Activated CD4-positive, alpha-beta memory T cell treated with anti-CD3 and anti-CD28 coated beads, Interleukin-2, amount 10 ng/mL, durations not matched to agents 7 days and 5 days (primary cell): ENCODE measurements around the gene RBM20. TPM values are rescaled to one million over a fixed set of nuclear protein-coding genes. Genes with fewer than 3 reads are reported as not detected.
"Not testable (repeated sequence)": the region's sequence is repeated elsewhere in the genome, so short reads cannot be mapped to it uniquely, and the experiment has no call there.

Source experiments
- CTCF ChIA-PET: fragments of 350-600 bp; sonication (Branson Sonifier 250); formaldehyde crosslinking; loops from one replicate; lab custom pipeline; 2021; ENCODE audit warnings: antibody characterized with exemption, inconsistent platforms; lab: Charles Lee
- POLR2A ChIA-PET: fragments of 350-600 bp; sonication (Branson Sonifier 250); formaldehyde crosslinking; loops from one replicate; lab custom pipeline; 2021; ENCODE audit warnings: antibody characterized with exemption; lab: Charles Lee
- DNase-seq: peaks from one replicate; pipeline ENCODE4 v3.0.0-alpha.2; 2020
- H3K27ac Mint-ChIP-seq: one replicate; pipeline ENCODE4 v1.8.0; 2021; ENCODE audit warnings: mild to moderate bottlenecking, mixed read lengths
- H3K27me3 Mint-ChIP-seq: one replicate; pipeline ENCODE4 v1.8.0; 2021; ENCODE audit warnings: mixed read lengths
- H3K36me3 Mint-ChIP-seq: one replicate; pipeline ENCODE4 v1.8.0; 2021; ENCODE audit warnings: low read depth, mixed read lengths
- H3K4me1 Mint-ChIP-seq: one replicate; pipeline ENCODE4 v1.8.0; 2021; ENCODE audit warnings: mixed read lengths
- H3K4me3 Mint-ChIP-seq: one replicate; pipeline ENCODE4 v1.8.0; 2021; ENCODE audit warnings: mild to moderate bottlenecking, mixed read lengths
- H3K9me3 Mint-ChIP-seq: one replicate; pipeline ENCODE4 v1.8.0; 2021; ENCODE audit warnings: mixed read lengths
- total RNA-seq, 2 experiments: library from RNA; stranded (reverse); gene quantifications; one replicate each; pipeline ENCODE4 v1.2.3, GENCODE V29; 2021

Gene RBM20
- total RNA-seq, 2 experiments from 2014 or later, result 0.03 TPM; not detected in 1

- POLR2A ChIA-PET, result no interaction called here
- H3K4me1 Mint-ChIP-seq, result no peaks in the 10 kb centered on the region
- no peak for DNase-seq
- H3K27ac Mint-ChIP-seq, result no peak overlapping the region
- no peaks in the 10 kb centered on the region for H3K9me3 Mint-ChIP-seq
- H3K27me3 Mint-ChIP-seq, result peaks cover 11% of the 10 kb centered on the region
- H3K36me3 Mint-ChIP-seq, result no peaks in the 10 kb centered on the region
- CTCF ChIA-PET, result no interaction called here
- H3K4me3 Mint-ChIP-seq, result no peak overlapping the region
Observed at GRCh38 chr10:110629680-110630191, 14.4 kb upstream of the RBM20 start.

GRCh38 chr10:110631934-110632333, 12.2 kb upstream of the RBM20 start:
- no peak overlapping the region for H3K27ac Mint-ChIP-seq
- no peak overlapping the region for H3K4me3 Mint-ChIP-seq
- peaks cover 12% of the 10 kb centered on the region for H3K27me3 Mint-ChIP-seq
- no peaks in the 10 kb centered on the region for H3K4me1 Mint-ChIP-seq
- H3K36me3 Mint-ChIP-seq, result no peaks in the 10 kb centered on the region
- no peaks in the 10 kb centered on the region for H3K9me3 Mint-ChIP-seq
- no peak for DNase-seq
- ChIA-PET CTCF (no interaction called here), POLR2A (no interaction called here)

GRCh38 chr10:110632591-110633215, 11.4 kb upstream of the RBM20 start:
- Mint-ChIP-seq H3K9me3 (no peaks in the 10 kb centered on the region), H3K4me3 (no peak overlapping the region), H3K36me3 (no peaks in the 10 kb centered on the region), H3K27ac (no peak overlapping the region), H3K27me3 (peaks cover 16% of the 10 kb centered on the region), H3K4me1 (no peaks in the 10 kb centered on the region)
- no peak for DNase-seq
- ChIA-PET CTCF (no interaction called here), POLR2A (no interaction called here)

DNA sequence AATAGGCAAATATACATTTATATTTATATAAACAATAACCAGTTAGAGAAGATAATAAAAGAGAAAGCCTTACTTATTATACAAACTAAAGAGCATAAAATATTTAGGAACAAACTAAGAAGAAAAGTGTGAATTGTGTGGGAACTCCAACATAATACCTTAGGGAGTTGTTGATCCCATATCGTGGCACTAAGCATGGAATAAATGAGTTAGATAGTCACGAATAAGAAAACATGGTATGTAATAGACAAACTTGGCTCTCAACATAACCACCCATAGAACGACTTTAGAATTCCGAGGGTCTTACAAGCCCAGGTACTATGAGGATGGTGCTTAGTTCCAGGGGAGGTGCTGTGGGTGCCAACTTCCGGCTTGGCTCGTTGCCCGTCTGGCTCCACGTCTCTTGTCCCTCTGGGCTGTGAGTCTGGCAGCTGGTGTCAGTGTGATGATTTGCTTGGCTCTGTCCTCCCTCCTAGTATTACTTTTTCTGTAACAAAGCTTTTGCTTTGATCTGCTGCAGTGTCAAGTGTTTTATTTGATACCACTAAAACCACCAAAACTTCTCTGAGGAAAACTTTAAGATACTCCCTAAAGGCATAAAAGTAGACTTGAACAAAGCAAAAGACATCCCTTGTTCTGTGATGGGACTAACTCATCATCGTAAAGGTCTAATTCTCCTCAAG, 9.5 kb upstream of the RBM20 start:
- Mint-ChIP-seq H3K36me3 (no peaks in the 10 kb centered on the region), H3K9me3 (no peaks in the 10 kb centered on the region), H3K4me3 (no peak overlapping the region), H3K27me3 (peaks cover 14% of the 10 kb centered on the region), H3K4me1 (no peaks in the 10 kb centered on the region), H3K27ac (no peak overlapping the region)
- ChIA-PET CTCF (no interaction called here), POLR2A (no interaction called here)
- DNase-seq, result no peak

DNA sequence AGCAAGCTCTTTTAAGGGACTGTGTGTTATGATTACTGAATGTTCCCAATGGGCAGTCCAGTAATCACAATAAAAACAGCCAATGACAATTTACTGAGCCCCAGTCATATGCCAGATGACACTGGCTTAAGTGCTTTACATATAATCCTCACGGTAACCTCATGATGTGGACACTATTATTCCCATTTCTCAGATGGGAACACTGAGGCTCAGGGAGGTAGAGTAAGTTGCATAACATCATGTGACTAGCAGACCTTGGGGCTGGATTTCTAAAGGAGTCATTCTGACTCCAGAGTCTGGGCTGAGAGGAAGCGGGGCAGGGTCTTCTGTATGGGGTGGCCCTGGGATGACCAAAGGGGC, 7.6 kb upstream of the RBM20 start:
- Mint-ChIP-seq H3K27me3 (peaks cover 27% of the 10 kb centered on the region), H3K27ac (no peak overlapping the region), H3K36me3 (no peaks in the 10 kb centered on the region), H3K4me1 (peaks cover 10% of the 10 kb centered on the region), H3K9me3 (no peaks in the 10 kb centered on the region), H3K4me3 (no peak overlapping the region)
- ChIA-PET POLR2A (no interaction called here), CTCF (interaction anchor here (1.1 kb wide), 1 partner anchor 330 kb away, joined by 3 read pairs; no protein-coding TSS in a partner anchor)
- DNase-seq, result no peak

- ChIA-PET CTCF (interaction anchor here (1.1 kb wide), 1 partner anchor 331 kb away, joined by 3 read pairs; no protein-coding TSS in a partner anchor), POLR2A (no interaction called here)
- Mint-ChIP-seq H3K27ac (no peak overlapping the region), H3K27me3 (peaks cover 31% of the 10 kb centered on the region), H3K4me1 (peaks cover 14% of the 10 kb centered on the region), H3K36me3 (no peaks in the 10 kb centered on the region), H3K9me3 (no peaks in the 10 kb centered on the region), H3K4me3 (no peak overlapping the region)
- DNase-seq, result no peak
Observed at GRCh38 chr10:110636932-110637557, 7.1 kb upstream of the RBM20 start.

GRCh38 chr10:110637558-110638053, 6.5 kb upstream of the RBM20 start:
- POLR2A ChIA-PET, result interaction anchor here (1.2 kb wide), 1 partner anchor 75 kb away, joined by 3 read pairs; no protein-coding TSS in a partner anchor
- Mint-ChIP-seq H3K36me3 (no peaks in the 10 kb centered on the region), H3K27me3 (peaks cover 37% of the 10 kb centered on the region), H3K4me3 (no peak overlapping the region), H3K9me3 (no peaks in the 10 kb centered on the region), H3K27ac (no peak overlapping the region), H3K4me1 (peaks cover 18% of the 10 kb centered on the region)
- no peak for DNase-seq
- CTCF ChIA-PET, result no interaction called here

- peaks cover 25% of the 10 kb centered on the region for H3K4me1 Mint-ChIP-seq
- no peak overlapping the region for H3K4me3 Mint-ChIP-seq
- no peak for DNase-seq
- no peak overlapping the region for H3K27ac Mint-ChIP-seq
- ChIA-PET CTCF (no interaction called here), POLR2A (interaction anchor here (1.2 kb wide), 1 partner anchor 75 kb away, joined by 3 read pairs; no protein-coding TSS in a partner anchor)
- H3K9me3 Mint-ChIP-seq, result no peaks in the 10 kb centered on the region
- peaks cover 44% of the 10 kb centered on the region for H3K27me3 Mint-ChIP-seq
- H3K36me3 Mint-ChIP-seq, result no peaks in the 10 kb centered on the region
Observed at GRCh38 chr10:110638319-110638718, 5.8 kb upstream of the RBM20 start.

DNA sequence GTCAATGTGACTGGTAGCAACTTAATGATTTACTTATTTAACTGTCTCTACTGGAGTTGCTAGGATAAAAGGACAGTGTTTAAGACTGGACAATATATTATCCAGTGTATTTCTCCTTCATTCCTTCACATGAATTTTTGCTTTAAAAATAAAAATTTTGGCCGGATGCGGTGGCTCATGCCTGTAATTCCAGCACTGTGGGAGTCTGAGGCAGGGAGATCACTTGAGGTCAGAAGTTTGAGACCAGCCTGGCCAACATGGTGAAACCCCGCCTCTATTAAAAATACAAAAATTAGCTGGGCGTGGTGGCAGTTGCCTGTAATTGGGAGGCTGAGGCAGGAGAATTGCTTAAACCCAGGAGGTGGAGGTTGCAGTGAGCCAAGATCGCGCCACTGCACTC, 5.1 kb upstream of the RBM20 start:
- CTCF ChIA-PET, H3K9me3 Mint-ChIP-seq, DNase-seq, POLR2A ChIA-PET, H3K4me3 Mint-ChIP-seq, H3K36me3 Mint-ChIP-seq, H3K27ac Mint-ChIP-seq: not testable (repeated sequence)
- Mint-ChIP-seq H3K4me1 (peaks cover 26% of the 10 kb centered on the region), H3K27me3 (peaks cover 48% of the 10 kb centered on the region)

GRCh38 chr10:110639858-110640257, 4.3 kb upstream of the RBM20 start:
- POLR2A ChIA-PET, DNase-seq, H3K9me3 Mint-ChIP-seq, H3K36me3 Mint-ChIP-seq, H3K27ac Mint-ChIP-seq, H3K4me3 Mint-ChIP-seq: not testable (repeated sequence)
- Mint-ChIP-seq H3K4me1 (peaks cover 30% of the 10 kb centered on the region), H3K27me3 (peaks cover 50% of the 10 kb centered on the region)
- CTCF ChIA-PET, result interaction anchor here (1.7 kb wide), 1 partner anchor 23 kb away, joined by 5 read pairs; no protein-coding TSS in a partner anchor

- Mint-ChIP-seq H3K4me3 (no peak overlapping the region), H3K9me3 (no peaks in the 10 kb centered on the region), H3K27ac (no peak overlapping the region), H3K27me3 (peaks cover 60% of the 10 kb centered on the region), H3K4me1 (peaks cover 33% of the 10 kb centered on the region), H3K36me3 (no peaks in the 10 kb centered on the region)
- ChIA-PET POLR2A (interaction anchor here (0.6 kb wide), 1 partner anchor 72 kb away, joined by 3 read pairs; no protein-coding TSS in a partner anchor), CTCF (interaction anchor here (1.1 to 1.7 kb wide), 3 partner anchors 10 to 31 kb away, joined by 3 to 6 read pairs (median 5); no protein-coding TSS in a partner anchor)
- DNase-seq, result peak; percentile 37
Observed at GRCh38 chr10:110641256-110641655, 2.9 kb upstream of the RBM20 start.

GRCh38 chr10:110642204-110643034, 1.7 kb upstream of the RBM20 start:
- Mint-ChIP-seq H3K9me3 (no peaks in the 10 kb centered on the region), H3K27ac (no peak overlapping the region), H3K36me3 (no peaks in the 10 kb centered on the region), H3K4me1 (peaks cover 33% of the 10 kb centered on the region), H3K27me3 (peaks cover 65% of the 10 kb centered on the region), H3K4me3 (peak overlapping the region; percentile 59)
- POLR2A ChIA-PET, result no interaction called here
- CTCF ChIA-PET, result interaction anchor here (0.9 kb wide), 1 partner anchor 30 kb away, joined by 3 read pairs; no protein-coding TSS in a partner anchor
- no peak for DNase-seq
